ENCODE data around the gene MACROH2A1. TPM values are rescaled to one million over a fixed set of nuclear protein-coding genes. Genes with fewer than 3 reads are reported as not detected.

MACROH2A1 gene
- total RNA-seq, 1 experiment from 2014 or later, result 83.8 TPM

GRCh38 chr5:135294793-135295192 lies 104.2 kb downstream of the MACROH2A1 start:
- peaks cover 2% of the 10 kb centered on the region; the same call in 1 of the 2 replicates for H3K27me3 Mint-ChIP-seq (ENCODE audit: low read depth)
- TF ChIP-seq MAX (CRISPR knock-in tag; IDR thresholded peaks at IDR 0.05) (no peak), HMGXB4 (CRISPR knock-in tag; IDR thresholded peaks at IDR 0.05) (no peak), USF1 (CRISPR knock-in tag; IDR thresholded peaks at IDR 0.05) (no peak), CDX4 (CRISPR knock-in tag; IDR thresholded peaks at IDR 0.05; ENCODE audit: borderline replicate concordance) (no peak), TP53 (CRISPR knock-in tag; IDR thresholded peaks at IDR 0.05) (no peak), ZNF281 (CRISPR knock-in tag; IDR thresholded peaks at IDR 0.05) (no peak), ZNF396 (CRISPR knock-in tag; IDR thresholded peaks at IDR 0.05; ENCODE audit: borderline replicate concordance) (no peak), FOXK1 (CRISPR knock-in tag; IDR thresholded peaks at IDR 0.05) (no peak), ZNF138 (CRISPR knock-in tag; conservative IDR thresholded peaks at IDR 0.05) (no peak), FOXP1 (CRISPR knock-in tag; IDR thresholded peaks at IDR 0.05; ENCODE audit: borderline replicate concordance) (no peak), ATF2 (CRISPR knock-in tag; IDR thresholded peaks at IDR 0.05; ENCODE audit: borderline replicate concordance, low read depth) (no peak), NR2C2 (CRISPR knock-in tag; IDR thresholded peaks at IDR 0.05) (no peak)
- H3K4me3 Mint-ChIP-seq, result no peak overlapping the region
- ChIA-PET CTCF (no interaction called here), POLR2A (no interaction called here)
- no peaks in the 10 kb centered on the region for H3K9me3 Mint-ChIP-seq
- DNase-seq (ENCODE audit: low spot score) (no peak), ATAC-seq (no peak)
- H3K27ac Mint-ChIP-seq, result no peak overlapping the region
- no peaks in the 10 kb centered on the region for H3K36me3 Mint-ChIP-seq
- H3K4me1 Mint-ChIP-seq, result no peaks in the 10 kb centered on the region

- Mint-ChIP-seq H3K4me3 (no peak overlapping the region), H3K4me1 (no peaks in the 10 kb centered on the region), H3K27me3 (ENCODE audit: low read depth) (peaks cover 2% of the 10 kb centered on the region; the same call in 1 of the 2 replicates), H3K36me3 (peaks cover 6% of the 10 kb centered on the region), H3K27ac (no peak overlapping the region), H3K9me3 (peaks cover 31% of the 10 kb centered on the region)
- ATAC-seq (no peak), DNase-seq (ENCODE audit: low spot score) (no peak)
- ChIA-PET CTCF (no interaction called here), POLR2A (no interaction called here)
- TF ChIP-seq TP53 (CRISPR knock-in tag; IDR thresholded peaks at IDR 0.05) (no peak), TCF7 (CRISPR knock-in tag; IDR thresholded peaks at IDR 0.05; ENCODE audit: low read depth) (no peak), IRF1 (CRISPR knock-in tag; IDR thresholded peaks at IDR 0.05) (no peak), CTCF (IDR thresholded peaks at IDR 0.05) (no peak), ESRRA (CRISPR knock-in tag; IDR thresholded peaks at IDR 0.05; ENCODE audit: borderline replicate concordance) (no peak), ZNF219 (CRISPR knock-in tag; IDR thresholded peaks at IDR 0.05; ENCODE audit: borderline replicate concordance) (no peak), CBFB (CRISPR knock-in tag; IDR thresholded peaks at IDR 0.05; ENCODE audit: low read depth) (no peak), PREB (CRISPR knock-in tag; IDR thresholded peaks at IDR 0.05; ENCODE audit: borderline replicate concordance) (no peak)
These were observed 109.4 kb downstream of the MACROH2A1 start for GRCh38 chr5:135289651-135290050.
